SK-N-SH (cell line): ENCODE measurements around the gene KRTAP10-7. TPM values are rescaled to one million over a fixed set of nuclear protein-coding genes. Genes with fewer than 3 reads are reported as not detected.

Source experiments
- CTCF ChIA-PET: fragments of 300-600, 350-600 bp; formaldehyde crosslinking; extraction: SDS; loops from one replicate; lab custom pipeline; 2021; lab: Yijun Ruan, JAX
- POLR2A ChIA-PET: fragments of 350-600 bp; sonication (Branson Sonifier 250); formaldehyde crosslinking; extraction: SDS; loops from one replicate; lab custom pipeline; 2020; ENCODE audit warnings: antibody characterized with exemption, inconsistent platforms; lab: Yijun Ruan, JAX
- DNase-seq: peaks from one replicate; pipeline ENCODE4 v3.0.0; 2012
- H2AFZ ChIP-seq: fragments of 200-600 bp; sonication (generic); 2 replicates; pipeline ENCODE4 v1.8.1; 2016; ENCODE audit warnings: antibody characterized with exemption, mild to moderate bottlenecking, low read depth
- H3F3A ChIP-seq: fragments of 200-600 bp; sonication (generic); replicated peaks from 2 replicates; pipeline ENCODE3; 2016; ENCODE audit warnings: antibody characterized with exemption, mild to moderate bottlenecking; ENCODE audit not compliant: insufficient read depth
- H3K27ac ChIP-seq, 2 experiments: fragments of 200-500 bp in 1 of 2; fragments of 200-600 bp in 1 of 2; sonication (Bioruptor generic) in 1 of 2; sonication (generic), shearing (Covaris generic) in 1 of 2; 2 replicates each; pipeline versions ENCODE4 v1.5.1 to v1.6.1; 2014 to 2016; ENCODE audit warnings: low read depth in 2 of 2, inconsistent platforms in 1 of 2, low read length in 1 of 2, mild to moderate bottlenecking in 1 of 2, mixed read lengths in 1 of 2
- H3K27me3 ChIP-seq: fragments of 200-600 bp; sonication (generic), shearing (Covaris generic); 2 replicates; pipeline ENCODE4 v1.6.1; 2016; ENCODE audit warnings: mixed run types; ENCODE audit not compliant: insufficient read depth
- H3K36me3 ChIP-seq, 2 experiments: fragments of 200-500 bp in 1 of 2; fragments of 200-600 bp in 1 of 2; sonication (Bioruptor generic) in 1 of 2; sonication (generic) in 1 of 2; replicated peaks in 1 of 2; 2 replicates each; pipeline versions ENCODE3 to v1.5.1; 2014 to 2016; ENCODE audit warnings: low read length in 1 of 2, mild to moderate bottlenecking in 1 of 2; ENCODE audit not compliant: insufficient read depth in 2 of 2, control insufficient read depth in 1 of 2
- H3K4me1 ChIP-seq, 2 experiments: fragments of 200-500 bp in 1 of 2; fragments of 200-600 bp in 1 of 2; sonication (Bioruptor generic) in 1 of 2; sonication (generic), shearing (Covaris generic) in 1 of 2; 2 replicates each; pipeline versions ENCODE4 v1.5.1 to v1.6.1; 2014 to 2016; ENCODE audit warnings: low read depth in 1 of 2, low read length in 1 of 2, mixed run types in 1 of 2; ENCODE audit not compliant: insufficient read depth in 2 of 2, control insufficient read depth in 1 of 2
- H3K4me2 ChIP-seq: fragments of 200-600 bp; sonication (generic), shearing (Covaris generic); 2 replicates; pipeline ENCODE4 v1.6.1; 2017; ENCODE audit warnings: mixed run types
- H3K4me3 ChIP-seq, 2 experiments: fragments of 200-500 bp in 1 of 2; fragments of 200-600 bp in 1 of 2; sonication (Bioruptor generic) in 1 of 2; sonication (generic), shearing (Covaris generic) in 1 of 2; 2 replicates each; pipeline versions ENCODE4 v1.5.1 to v1.8.1; 2014 to 2016; ENCODE audit warnings: low read depth in 2 of 2, inconsistent platforms in 1 of 2, low read length in 1 of 2, mild to moderate bottlenecking in 1 of 2, mixed read lengths in 1 of 2, moderate library complexity in 1 of 2
- H3K79me2 ChIP-seq: fragments of 200-600 bp; sonication (generic); 2 replicates; pipeline ENCODE4 v1.8.1; 2017; ENCODE audit warnings: mild to moderate bottlenecking; ENCODE audit not compliant: insufficient read depth
- H3K9ac ChIP-seq: fragments of 200-600 bp; sonication (generic); 2 replicates; pipeline ENCODE4 v1.6.1; 2017; ENCODE audit warnings: mixed run types
- H3K9me2 ChIP-seq: fragments of 200-600 bp; sonication (generic); 2 replicates; pipeline ENCODE4 v1.6.1; 2017; ENCODE audit warnings: mixed run types
- H3K9me3 ChIP-seq: fragments of 200-600 bp; sonication (generic); 2 replicates; pipeline ENCODE4 v1.6.1; 2017; ENCODE audit warnings: mixed run types, mild to moderate bottlenecking, moderate library complexity
- H4K20me1 ChIP-seq: fragments of 200-600 bp; sonication (generic); 2 replicates; pipeline ENCODE4 v1.6.1; 2017; ENCODE audit warnings: mild to moderate bottlenecking, mixed run types; ENCODE audit not compliant: insufficient read depth
- ELF1 ChIP-seq: IDR thresholded peaks from 2 replicates; pipeline ENCODE4 v1.4.0; 2012
- EP300 ChIP-seq, 2 experiments: IDR thresholded peaks; 2 replicates each; pipeline versions ENCODE4 v1.4.0 to v1.6.1; 2012; ENCODE audit warnings: borderline replicate concordance in 1 of 2, low read depth in 1 of 2, low read length in 1 of 2
- FOSL2 ChIP-seq: IDR thresholded peaks from 2 replicates; pipeline ENCODE4 v1.4.0; 2012; ENCODE audit warnings: low read depth, mild to moderate bottlenecking, moderate library complexity, borderline replicate concordance
- GABPA ChIP-seq: IDR thresholded peaks from 2 replicates; pipeline ENCODE4 v1.4.0; 2012; ENCODE audit warnings: low read depth, mild to moderate bottlenecking
- GATA2 ChIP-seq: sonication (generic); formaldehyde crosslinking; IDR thresholded peaks from 2 replicates; pipeline ENCODE4 v1.5.0; 2020; ENCODE audit warnings: mild to moderate bottlenecking, missing genetic modification reagents
- JUND ChIP-seq: IDR thresholded peaks from 2 replicates; pipeline ENCODE4 v1.4.0; 2012
- MXI1 ChIP-seq: IDR thresholded peaks from 2 replicates; pipeline ENCODE4 v1.6.1; 2012; ENCODE audit warnings: mild to moderate bottlenecking, low read depth, low read length, improper control_type of control experiment
- TCF12 ChIP-seq: IDR thresholded peaks from 2 replicates; pipeline ENCODE4 v1.4.0; 2012
- TEAD4 ChIP-seq: IDR thresholded peaks from 2 replicates; pipeline ENCODE4 v1.4.0; 2012; ENCODE audit warnings: mild to moderate bottlenecking, borderline replicate concordance; ENCODE audit not compliant: insufficient read depth
- YY1 ChIP-seq: IDR thresholded peaks from 2 replicates; pipeline ENCODE4 v1.4.0; 2012; ENCODE audit warnings: low read depth, mild to moderate bottlenecking
- WGBS: methylation state at CpG from one replicate; pipeline ENCODE4 v1.1.6; 2017; ENCODE audit warnings: low lambda C conversion rate; 5-methylcytosine and 5-hydroxymethylcytosine counted together
- polyA plus RNA-seq, 3 experiments: library from polyadenylated mRNA; depleted of rRNA; stranded (reverse); fragments of >200 nt; gene quantifications; 2 replicates each; pipeline ENCODE4 v1.2.3, GENCODE V29; 2012
- TF ChIP-seq, protein P1 (sequence below): fragments of 150-350 bp; IDR thresholded peaks from 2 replicates; pipeline ENCODE4 v1.6.1; 2016; ENCODE audit warnings: mild to moderate bottlenecking, low read depth, low read length
- TF ChIP-seq, protein P2 (sequence below): fragments of 200-600 bp; sonication (generic); IDR thresholded peaks from 2 replicates; pipeline ENCODE4 v1.6.1; 2017; ENCODE audit warnings: antibody characterized with exemption, mild to moderate bottlenecking, moderate library complexity
- TF ChIP-seq, protein P3 (sequence below): IDR thresholded peaks from 2 replicates; pipeline ENCODE4; 2012
- TF ChIP-seq, protein P4 (sequence below): fragments of 150-350 bp; IDR thresholded peaks from 2 replicates; pipeline ENCODE4 v1.6.1; 2017; ENCODE audit warnings: antibody characterized with exemption, low read length, low read depth, borderline replicate concordance

KRTAP10-7 gene
- polyA plus RNA-seq, 1 of the 3 experiments (the other 2 are of a cell fraction): not detected

DNA sequence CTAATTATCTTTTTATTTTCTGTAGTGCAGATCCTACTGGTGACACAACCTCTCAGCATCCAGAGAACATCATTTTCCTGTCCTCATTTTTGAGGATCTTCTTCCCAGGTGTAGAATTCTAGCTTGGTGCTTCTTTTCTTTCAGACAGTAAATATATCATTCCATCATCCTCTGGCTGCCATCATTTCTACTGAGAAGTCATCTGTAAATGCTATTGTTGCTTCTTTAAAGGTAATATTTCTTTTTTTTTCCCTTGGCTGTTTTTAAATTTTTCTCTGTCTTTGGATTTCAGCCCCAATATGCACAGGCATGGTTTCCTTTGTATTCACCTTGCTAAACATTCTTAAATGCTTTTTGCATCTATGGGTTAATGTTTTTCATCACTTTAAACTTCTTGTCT is 23.2 kb downstream of the KRTAP10-7 start:
- H3F3A ChIP-seq: no peaks in the 10 kb centered on the region
- no peaks in the 10 kb centered on the region for H3K9me2 ChIP-seq
- CTCF ChIA-PET: no interaction called here
- peaks cover 0 to 3% of the 10 kb centered on the region in 2 experiments for H3K36me3 ChIP-seq
- H3K4me3 ChIP-seq: no peak overlapping the region
- H3K4me2 ChIP-seq: no peak overlapping the region
- no peak overlapping the region for H3K27ac ChIP-seq
- POLR2A ChIA-PET: no interaction called here
- H3K9ac ChIP-seq: no peak overlapping the region
- peaks cover 3% of the 10 kb centered on the region; the same call in 1 of the 2 replicates for H3K27me3 ChIP-seq
- no peaks in the 10 kb centered on the region; a peak in 1 of 4 replicates for H3K4me1 ChIP-seq
- H4K20me1 ChIP-seq: no peaks in the 10 kb centered on the region
- H2AFZ ChIP-seq: no peak overlapping the region
- peaks cover 18% of the 10 kb centered on the region for H3K9me3 ChIP-seq
- no peak for TF ChIP-seq JUND
- no peak for TF ChIP-seq GATA2 (CRISPR knock-in tag)
- no peak for TF ChIP-seq FOSL2
- no peak for TF ChIP-seq EP300 (IDR thresholded peaks at IDR 0.05; ENCODE audit: borderline replicate concordance in 1 of 2, low read depth in 1 of 2, low read length in 1 of 2)
- DNase-seq: no peak
- H3K79me2 ChIP-seq: no peaks in the 10 kb centered on the region

DNA sequence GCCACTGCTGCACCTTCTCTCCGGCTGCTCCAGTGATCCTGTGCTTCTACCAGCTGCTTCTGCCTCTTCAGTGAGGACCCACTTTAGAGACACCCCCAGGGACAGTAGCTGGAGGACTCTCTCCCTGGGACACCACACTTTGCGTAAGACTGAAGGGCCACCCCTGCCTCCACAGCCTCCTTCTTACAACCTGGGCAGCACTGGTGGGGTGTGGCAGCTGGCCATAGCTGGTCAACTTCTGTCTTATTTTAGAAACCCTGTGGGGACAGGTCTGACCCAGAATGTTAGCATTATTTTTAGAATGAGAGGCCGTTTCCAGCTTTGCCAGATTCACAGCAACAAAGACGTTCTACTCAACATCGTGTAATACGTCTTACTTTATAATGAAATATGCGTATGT is 25.4 kb downstream of the KRTAP10-7 start:
- Histone ChIP-seq H3K9me2 (no peaks in the 10 kb centered on the region), H3K36me3 (peaks cover 0 to 3% of the 10 kb centered on the region in 2 experiments), H3F3A (no peaks in the 10 kb centered on the region), H3K9me3 (peaks cover 10% of the 10 kb centered on the region; the same call in 1 of the 2 replicates), H3K4me1 (no peaks in the 10 kb centered on the region; a peak in 1 of 4 replicates), H3K4me2 (no peak overlapping the region), H3K27ac (no peak overlapping the region), H3K79me2 (no peaks in the 10 kb centered on the region), H3K27me3 (peaks cover 11% of the 10 kb centered on the region; the same call in 1 of the 2 replicates), H3K9ac (no peak overlapping the region), H4K20me1 (no peaks in the 10 kb centered on the region), H3K4me3 (no peak overlapping the region), H2AFZ (no peak overlapping the region)
- ChIA-PET CTCF (interaction anchor here (4.4 kb wide), 1 partner anchor 168 kb away, joined by 15 read pairs; no protein-coding TSS in a partner anchor), POLR2A (no interaction called here)
- DNase-seq: no peak
- WGBS: 27% methylated on average over 6 of the region's 7 CpGs
- TF ChIP-seq MXI1 (no peak), TCF12 (no peak), YY1 (no peak), ELF1 (no peak), TEAD4 (no peak), JUND (no peak), GABPA (no peak), FOSL2 (no peak)
- TF ChIP-seq, protein P1, sequence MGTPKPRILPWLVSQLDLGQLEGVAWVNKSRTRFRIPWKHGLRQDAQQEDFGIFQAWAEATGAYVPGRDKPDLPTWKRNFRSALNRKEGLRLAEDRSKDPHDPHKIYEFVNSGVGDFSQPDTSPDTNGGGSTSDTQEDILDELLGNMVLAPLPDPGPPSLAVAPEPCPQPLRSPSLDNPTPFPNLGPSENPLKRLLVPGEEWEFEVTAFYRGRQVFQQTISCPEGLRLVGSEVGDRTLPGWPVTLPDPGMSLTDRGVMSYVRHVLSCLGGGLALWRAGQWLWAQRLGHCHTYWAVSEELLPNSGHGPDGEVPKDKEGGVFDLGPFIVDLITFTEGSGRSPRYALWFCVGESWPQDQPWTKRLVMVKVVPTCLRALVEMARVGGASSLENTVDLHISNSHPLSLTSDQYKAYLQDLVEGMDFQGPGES: no peak
- TF ChIP-seq, protein P2, sequence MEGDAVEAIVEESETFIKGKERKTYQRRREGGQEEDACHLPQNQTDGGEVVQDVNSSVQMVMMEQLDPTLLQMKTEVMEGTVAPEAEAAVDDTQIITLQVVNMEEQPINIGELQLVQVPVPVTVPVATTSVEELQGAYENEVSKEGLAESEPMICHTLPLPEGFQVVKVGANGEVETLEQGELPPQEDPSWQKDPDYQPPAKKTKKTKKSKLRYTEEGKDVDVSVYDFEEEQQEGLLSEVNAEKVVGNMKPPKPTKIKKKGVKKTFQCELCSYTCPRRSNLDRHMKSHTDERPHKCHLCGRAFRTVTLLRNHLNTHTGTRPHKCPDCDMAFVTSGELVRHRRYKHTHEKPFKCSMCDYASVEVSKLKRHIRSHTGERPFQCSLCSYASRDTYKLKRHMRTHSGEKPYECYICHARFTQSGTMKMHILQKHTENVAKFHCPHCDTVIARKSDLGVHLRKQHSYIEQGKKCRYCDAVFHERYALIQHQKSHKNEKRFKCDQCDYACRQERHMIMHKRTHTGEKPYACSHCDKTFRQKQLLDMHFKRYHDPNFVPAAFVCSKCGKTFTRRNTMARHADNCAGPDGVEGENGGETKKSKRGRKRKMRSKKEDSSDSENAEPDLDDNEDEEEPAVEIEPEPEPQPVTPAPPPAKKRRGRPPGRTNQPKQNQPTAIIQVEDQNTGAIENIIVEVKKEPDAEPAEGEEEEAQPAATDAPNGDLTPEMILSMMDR: no peak
- TF ChIP-seq, protein P3, sequence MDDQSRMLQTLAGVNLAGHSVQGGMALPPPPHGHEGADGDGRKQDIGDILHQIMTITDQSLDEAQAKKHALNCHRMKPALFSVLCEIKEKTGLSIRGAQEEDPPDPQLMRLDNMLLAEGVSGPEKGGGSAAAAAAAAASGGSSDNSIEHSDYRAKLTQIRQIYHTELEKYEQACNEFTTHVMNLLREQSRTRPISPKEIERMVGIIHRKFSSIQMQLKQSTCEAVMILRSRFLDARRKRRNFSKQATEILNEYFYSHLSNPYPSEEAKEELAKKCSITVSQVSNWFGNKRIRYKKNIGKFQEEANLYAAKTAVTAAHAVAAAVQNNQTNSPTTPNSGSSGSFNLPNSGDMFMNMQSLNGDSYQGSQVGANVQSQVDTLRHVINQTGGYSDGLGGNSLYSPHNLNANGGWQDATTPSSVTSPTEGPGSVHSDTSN: no peak
- TF ChIP-seq, protein P4, sequence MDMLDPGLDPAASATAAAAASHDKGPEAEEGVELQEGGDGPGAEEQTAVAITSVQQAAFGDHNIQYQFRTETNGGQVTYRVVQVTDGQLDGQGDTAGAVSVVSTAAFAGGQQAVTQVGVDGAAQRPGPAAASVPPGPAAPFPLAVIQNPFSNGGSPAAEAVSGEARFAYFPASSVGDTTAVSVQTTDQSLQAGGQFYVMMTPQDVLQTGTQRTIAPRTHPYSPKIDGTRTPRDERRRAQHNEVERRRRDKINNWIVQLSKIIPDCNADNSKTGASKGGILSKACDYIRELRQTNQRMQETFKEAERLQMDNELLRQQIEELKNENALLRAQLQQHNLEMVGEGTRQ: no peak
